ENCODE measurements around the gene MUS81. TPM values are rescaled to one million over a fixed set of nuclear protein-coding genes. Genes with fewer than 3 reads are reported as not detected.

MUS81 gene
- total and polyA plus RNA-seq, 2 of the 13 experiments (the other 11 are each of a cell fraction or from before 2014, with no cell fraction given) = 25.6 to 30.2 TPM

DNA sequence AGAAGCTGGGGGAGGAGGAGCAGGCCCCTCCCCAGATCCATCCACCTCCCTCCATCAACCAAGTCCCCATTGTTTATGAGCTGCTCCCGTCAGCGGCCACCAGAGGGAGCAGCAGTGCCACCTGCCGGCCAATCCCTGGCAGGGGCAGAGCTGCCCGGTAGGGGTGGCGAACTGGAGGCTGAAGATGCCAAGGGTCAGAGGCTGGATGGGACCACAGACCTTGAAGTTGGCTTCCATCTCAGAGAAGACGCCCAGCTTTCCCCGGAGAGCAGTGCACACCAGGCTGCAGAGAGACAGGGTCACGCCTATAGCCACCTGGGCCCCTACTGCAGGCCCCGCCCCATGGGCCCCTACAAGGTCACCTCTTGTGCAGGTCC, 24.5 kb downstream of the MUS81 start (continued):
- TF ChIP-seq, protein P1, sequence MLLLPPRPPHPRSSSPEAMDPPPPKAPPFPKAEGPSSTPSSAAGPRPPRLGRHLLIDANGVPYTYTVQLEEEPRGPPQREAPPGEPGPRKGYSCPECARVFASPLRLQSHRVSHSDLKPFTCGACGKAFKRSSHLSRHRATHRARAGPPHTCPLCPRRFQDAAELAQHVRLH (CRISPR knock-in tag; IDR thresholded peaks at IDR 0.05; ENCODE audit: borderline replicate concordance, low read depth) = no peak
- TF ChIP-seq ZNF703 (CRISPR knock-in tag; IDR thresholded peaks at IDR 0.05; ENCODE audit: borderline replicate concordance) (no peak), ZNF644 (CRISPR knock-in tag; IDR thresholded peaks at IDR 0.05; ENCODE audit: low read depth) (no peak), ZBTB3 (CRISPR knock-in tag; IDR thresholded peaks at IDR 0.05; ENCODE audit: borderline replicate concordance, low read depth) (no peak), GLI4 (CRISPR knock-in tag; IDR thresholded peaks at IDR 0.05; ENCODE audit: borderline replicate concordance) (no peak), ZNF605 (CRISPR knock-in tag; IDR thresholded peaks at IDR 0.05) (no peak), ZBTB42 (CRISPR knock-in tag; IDR thresholded peaks at IDR 0.05) (no peak), SIN3B (IDR thresholded peaks at IDR 0.05; ENCODE audit: low read length) (no peak), RARA (CRISPR knock-in tag; IDR thresholded peaks at IDR 0.05) (no peak), TEAD3 (CRISPR knock-in tag; optimal IDR thresholded peaks at IDR 0.05; ENCODE audit: borderline replicate concordance) (no peak), NFATC3 (CRISPR knock-in tag; IDR thresholded peaks at IDR 0.05) (no peak), ZFP36 (IDR thresholded peaks at IDR 0.05; ENCODE audit: borderline replicate concordance, low read depth, low read length, partially characterized antibody) (no peak), KMT2A (CRISPR knock-in tag; IDR thresholded peaks at IDR 0.05) (no peak), ZNF619 (CRISPR knock-in tag; IDR thresholded peaks at IDR 0.05) (no peak), ZNF841 (CRISPR knock-in tag; IDR thresholded peaks at IDR 0.05; ENCODE audit: borderline replicate concordance) (no peak), NCOA1 (CRISPR knock-in tag; IDR thresholded peaks at IDR 0.05) (no peak), NR2F6 (IDR thresholded peaks at IDR 0.05) (no peak), NR2F6 (CRISPR knock-in tag; IDR thresholded peaks at IDR 0.05) (no peak), HOXD1 (CRISPR knock-in tag; IDR thresholded peaks at IDR 0.05) (no peak), ZNF556 (CRISPR knock-in tag; IDR thresholded peaks at IDR 0.05; ENCODE audit: borderline replicate concordance) (no peak), SNRNP70 (IDR thresholded peaks at IDR 0.05; ENCODE audit: low read depth, low read length) (no peak), ZFP62 (CRISPR knock-in tag; IDR thresholded peaks at IDR 0.05) (no peak), ARNT (IDR thresholded peaks at IDR 0.05) (no peak), NFKBIZ (CRISPR knock-in tag; IDR thresholded peaks at IDR 0.05) (no peak), ZNF326 (CRISPR knock-in tag; IDR thresholded peaks at IDR 0.05; ENCODE audit: borderline replicate concordance) (no peak)
- TF ChIP-seq, protein P2, sequence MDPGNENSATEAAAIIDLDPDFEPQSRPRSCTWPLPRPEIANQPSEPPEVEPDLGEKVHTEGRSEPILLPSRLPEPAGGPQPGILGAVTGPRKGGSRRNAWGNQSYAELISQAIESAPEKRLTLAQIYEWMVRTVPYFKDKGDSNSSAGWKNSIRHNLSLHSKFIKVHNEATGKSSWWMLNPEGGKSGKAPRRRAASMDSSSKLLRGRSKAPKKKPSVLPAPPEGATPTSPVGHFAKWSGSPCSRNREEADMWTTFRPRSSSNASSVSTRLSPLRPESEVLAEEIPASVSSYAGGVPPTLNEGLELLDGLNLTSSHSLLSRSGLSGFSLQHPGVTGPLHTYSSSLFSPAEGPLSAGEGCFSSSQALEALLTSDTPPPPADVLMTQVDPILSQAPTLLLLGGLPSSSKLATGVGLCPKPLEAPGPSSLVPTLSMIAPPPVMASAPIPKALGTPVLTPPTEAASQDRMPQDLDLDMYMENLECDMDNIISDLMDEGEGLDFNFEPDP (CRISPR knock-in tag; conservative IDR thresholded peaks at IDR 0.05) = no peak
- TF ChIP-seq, protein P3, sequence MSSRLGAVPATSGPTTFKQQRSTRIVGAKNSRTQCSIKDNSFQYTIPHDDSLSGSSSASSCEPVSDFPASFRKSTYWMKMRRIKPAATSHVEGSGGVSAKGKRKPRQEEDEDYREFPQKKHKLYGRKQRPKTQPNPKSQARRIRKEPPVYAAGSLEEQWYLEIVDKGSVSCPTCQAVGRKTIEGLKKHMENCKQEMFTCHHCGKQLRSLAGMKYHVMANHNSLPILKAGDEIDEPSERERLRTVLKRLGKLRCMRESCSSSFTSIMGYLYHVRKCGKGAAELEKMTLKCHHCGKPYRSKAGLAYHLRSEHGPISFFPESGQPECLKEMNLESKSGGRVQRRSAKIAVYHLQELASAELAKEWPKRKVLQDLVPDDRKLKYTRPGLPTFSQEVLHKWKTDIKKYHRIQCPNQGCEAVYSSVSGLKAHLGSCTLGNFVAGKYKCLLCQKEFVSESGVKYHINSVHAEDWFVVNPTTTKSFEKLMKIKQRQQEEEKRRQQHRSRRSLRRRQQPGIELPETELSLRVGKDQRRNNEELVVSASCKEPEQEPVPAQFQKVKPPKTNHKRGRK (CRISPR knock-in tag; IDR thresholded peaks at IDR 0.05) = no peak
- TF ChIP-seq, protein P4, sequence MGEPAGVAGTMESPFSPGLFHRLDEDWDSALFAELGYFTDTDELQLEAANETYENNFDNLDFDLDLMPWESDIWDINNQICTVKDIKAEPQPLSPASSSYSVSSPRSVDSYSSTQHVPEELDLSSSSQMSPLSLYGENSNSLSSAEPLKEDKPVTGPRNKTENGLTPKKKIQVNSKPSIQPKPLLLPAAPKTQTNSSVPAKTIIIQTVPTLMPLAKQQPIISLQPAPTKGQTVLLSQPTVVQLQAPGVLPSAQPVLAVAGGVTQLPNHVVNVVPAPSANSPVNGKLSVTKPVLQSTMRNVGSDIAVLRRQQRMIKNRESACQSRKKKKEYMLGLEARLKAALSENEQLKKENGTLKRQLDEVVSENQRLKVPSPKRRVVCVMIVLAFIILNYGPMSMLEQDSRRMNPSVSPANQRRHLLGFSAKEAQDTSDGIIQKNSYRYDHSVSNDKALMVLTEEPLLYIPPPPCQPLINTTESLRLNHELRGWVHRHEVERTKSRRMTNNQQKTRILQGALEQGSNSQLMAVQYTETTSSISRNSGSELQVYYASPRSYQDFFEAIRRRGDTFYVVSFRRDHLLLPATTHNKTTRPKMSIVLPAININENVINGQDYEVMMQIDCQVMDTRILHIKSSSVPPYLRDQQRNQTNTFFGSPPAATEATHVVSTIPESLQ (CRISPR knock-in tag; conservative IDR thresholded peaks at IDR 0.05) = no peak
- TF ChIP-seq, protein P5, sequence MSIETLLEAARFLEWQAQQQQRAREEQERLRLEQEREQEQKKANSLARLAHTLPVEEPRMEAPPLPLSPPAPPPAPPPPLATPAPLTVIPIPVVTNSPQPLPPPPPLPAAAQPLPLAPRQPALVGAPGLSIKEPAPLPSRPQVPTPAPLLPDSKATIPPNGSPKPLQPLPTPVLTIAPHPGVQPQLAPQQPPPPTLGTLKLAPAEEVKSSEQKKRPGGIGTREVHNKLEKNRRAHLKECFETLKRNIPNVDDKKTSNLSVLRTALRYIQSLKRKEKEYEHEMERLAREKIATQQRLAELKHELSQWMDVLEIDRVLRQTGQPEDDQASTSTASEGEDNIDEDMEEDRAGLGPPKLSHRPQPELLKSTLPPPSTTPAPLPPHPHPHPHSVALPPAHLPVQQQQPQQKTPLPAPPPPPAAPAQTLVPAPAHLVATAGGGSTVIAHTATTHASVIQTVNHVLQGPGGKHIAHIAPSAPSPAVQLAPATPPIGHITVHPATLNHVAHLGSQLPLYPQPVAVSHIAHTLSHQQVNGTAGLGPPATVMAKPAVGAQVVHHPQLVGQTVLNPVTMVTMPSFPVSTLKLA (IDR thresholded peaks at IDR 0.05) = no peak

Measured in HepG2 (cell line).